COLO829 (cell line): ENCODE results near the gene CDK6.

Experiments used
- DNase-seq: peaks from one replicate; pipeline ENCODE4 v3.0.0; 2012; ENCODE audit warnings: low spot score

CDK6 gene

DNA sequence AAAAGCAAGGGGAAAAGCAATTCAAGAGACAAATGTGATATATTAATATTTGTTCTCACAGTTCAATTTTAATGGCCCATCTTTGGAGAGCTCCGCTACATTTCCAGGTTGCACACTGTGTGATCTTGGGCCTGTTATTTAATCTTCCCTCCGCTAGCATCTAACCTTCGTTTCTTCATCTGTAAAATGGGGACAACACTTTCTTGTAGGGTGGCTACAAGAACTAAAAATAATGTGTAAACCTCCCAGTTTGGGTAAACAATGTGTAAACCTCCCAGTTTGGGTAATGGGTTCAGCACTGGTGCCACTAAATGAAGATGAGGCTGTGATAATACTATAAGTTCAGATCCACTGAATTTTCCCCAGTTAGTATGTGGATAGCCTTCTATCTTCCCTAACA is 99.5 kb downstream of the CDK6 start:
- DNase-seq: no peak

GRCh38 chr7:92735707-92736106 is 100.7 kb downstream of the CDK6 start:
- DNase-seq: no peak

DNA sequence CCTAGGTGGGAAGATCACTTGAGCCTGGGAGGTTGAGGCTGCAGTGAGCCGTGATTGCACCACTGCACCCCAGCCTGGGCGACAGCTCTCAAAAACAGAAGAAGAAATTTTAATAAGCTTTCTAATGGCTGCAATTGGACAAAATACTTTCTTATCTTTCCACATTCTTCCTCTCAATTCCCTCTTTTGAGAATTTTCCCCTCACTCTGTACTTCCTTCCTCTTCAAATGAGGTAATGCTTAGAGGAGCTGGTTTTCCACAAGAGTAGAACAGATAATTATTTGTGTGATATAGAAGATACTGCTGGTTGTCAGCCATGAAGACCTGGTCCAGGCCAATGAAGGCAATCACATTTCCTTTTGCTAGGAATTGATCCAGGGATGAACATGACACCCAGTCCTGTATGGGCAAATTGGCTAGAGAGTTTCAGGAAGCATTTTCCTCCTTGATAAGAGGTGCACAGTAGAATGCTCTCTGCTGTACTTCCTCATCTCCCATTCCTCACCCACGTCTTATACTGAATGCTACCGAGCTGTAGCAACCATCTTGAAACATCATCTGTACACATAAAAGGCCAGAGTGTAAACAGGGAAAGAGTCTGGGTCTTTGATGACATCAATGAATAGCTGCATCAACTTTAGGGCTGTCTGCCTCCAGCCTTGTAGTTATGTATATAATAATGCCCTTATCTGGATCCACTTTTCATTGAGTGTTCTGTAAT is 103.9 kb downstream of the CDK6 start:
- DNase-seq: no peak

DNA sequence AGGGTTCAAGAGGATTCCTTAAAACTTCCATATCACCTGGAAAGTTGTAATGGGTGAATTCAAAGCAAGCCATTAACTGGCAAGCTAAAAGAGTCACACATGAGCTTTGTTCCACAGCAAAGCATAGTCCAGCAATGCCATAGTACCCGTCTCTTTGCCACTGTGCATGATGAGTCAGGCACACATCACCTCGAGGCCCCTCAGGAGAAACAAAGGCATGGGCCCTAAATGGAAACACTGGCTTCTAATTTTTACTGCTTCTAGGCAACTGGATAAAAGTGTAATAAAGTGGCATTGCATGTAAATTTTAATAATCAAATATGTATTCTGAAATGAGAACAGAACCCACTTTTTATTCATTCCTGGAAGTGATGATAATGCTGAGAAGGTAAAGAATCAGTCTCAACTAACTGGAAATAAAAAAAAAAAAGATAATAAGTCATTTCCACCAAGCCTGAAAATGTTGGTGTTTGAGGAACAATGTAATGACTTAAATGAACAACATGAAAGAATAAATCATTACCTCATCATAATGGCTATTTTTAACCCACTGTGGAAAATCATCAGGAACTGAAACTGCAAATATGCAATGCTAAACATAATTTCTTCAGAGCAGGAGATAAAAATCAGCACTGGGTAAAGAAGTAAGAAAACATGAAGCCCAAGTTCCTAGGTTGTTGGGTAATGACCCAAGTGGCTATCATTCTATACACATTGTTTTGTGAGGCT is 104.9 kb downstream of the CDK6 start:
- no peak for DNase-seq

- no peak for DNase-seq
Observed at GRCh38 chr7:92730808-92731207, 105.6 kb downstream of the CDK6 start.

DNA sequence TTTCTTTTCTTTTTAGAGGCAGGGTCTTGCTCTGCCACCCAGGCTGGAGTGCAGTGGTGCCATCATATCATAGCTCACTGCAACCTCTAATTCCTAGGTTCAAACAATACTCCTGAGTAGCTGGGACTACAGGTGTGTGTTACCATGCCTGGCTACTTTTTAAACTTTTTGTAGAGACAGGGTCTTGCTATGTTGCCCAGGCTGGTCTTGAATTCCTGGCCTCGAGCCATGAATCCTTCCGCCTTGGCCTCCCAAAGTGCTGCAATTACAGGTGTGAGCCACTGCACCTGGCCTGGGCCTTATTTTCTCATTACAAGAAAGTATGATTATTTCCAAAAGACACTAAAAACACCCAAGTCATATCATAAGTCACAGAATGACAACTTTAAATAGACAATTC is 106.6 kb downstream of the CDK6 start:
- no peak for DNase-seq

DNA sequence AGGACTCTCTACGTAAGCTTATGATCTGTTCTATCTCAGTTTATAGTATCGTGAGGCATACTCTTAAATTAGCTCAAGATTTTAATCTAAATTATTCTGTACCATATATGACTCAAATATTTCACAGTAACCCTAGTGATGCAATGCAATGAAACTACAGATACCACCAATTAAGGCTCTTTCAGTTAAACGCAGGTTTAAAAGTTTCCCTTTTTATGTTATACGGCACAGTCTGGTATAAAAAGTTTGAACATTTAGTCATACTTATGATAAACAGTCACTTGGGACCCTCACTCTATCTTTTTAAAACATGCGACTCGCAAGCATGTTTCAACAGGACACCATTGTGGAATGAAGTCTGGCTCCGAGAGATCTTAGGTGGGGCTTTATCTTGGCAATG is 107.2 kb downstream of the CDK6 start:
- DNase-seq: no peak

DNA sequence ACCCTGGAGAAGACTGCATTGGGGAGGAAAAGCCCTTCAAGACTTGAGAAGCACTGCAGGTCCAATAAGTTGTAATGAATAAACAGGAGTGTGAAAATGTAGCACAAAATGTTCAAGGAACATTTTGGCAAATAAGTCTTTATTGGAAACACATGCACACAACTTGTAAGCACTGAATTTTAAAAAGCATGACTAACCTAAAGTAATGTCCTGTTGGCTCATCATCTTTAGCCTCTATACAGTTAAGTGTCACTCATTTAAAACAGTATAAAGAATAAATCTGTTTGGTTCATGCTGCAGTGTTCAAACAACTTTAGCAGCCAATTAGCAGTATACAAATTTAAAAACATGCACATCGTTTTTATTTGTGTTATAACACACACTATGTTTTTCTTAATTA is 108.6 kb downstream of the CDK6 start:
- DNase-seq: no peak

GRCh38 chr7:92725161-92725925 is 111.0 kb downstream of the CDK6 start:
- no peak for DNase-seq

- DNase-seq: no peak
Observed at GRCh38 chr7:92723943-92724342, 112.4 kb downstream of the CDK6 start.

- no peak for DNase-seq
Observed at GRCh38 chr7:92723205-92723604, 113.2 kb downstream of the CDK6 start.

DNA sequence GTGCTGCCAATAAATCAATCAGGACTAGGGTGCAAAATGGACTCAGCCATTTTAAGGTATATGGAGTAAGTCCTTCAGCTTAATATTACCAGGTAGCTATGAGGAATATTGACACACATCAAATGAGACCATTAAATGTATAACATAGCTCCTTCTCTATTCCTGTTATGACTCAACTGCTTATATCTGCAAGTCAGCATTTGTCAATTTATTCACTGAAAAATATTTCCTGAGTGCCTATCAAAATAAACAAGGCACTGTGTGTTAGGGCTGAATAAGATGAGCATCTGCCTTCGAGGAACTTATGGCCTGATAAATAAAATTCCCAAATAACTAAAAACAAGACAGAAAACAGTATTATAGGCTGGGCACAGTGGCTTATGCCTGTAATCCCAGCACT is 113.8 kb downstream of the CDK6 start:
- DNase-seq: peak; percentile 69

- DNase-seq: no peak
Observed at GRCh38 chr7:92720604-92721350, 115.6 kb downstream of the CDK6 start.

- DNase-seq: peak; percentile 91
Observed at GRCh38 chr7:92717993-92718716, 118.2 kb downstream of the CDK6 start.

GRCh38 chr7:92717623-92717992 is 118.8 kb downstream of the CDK6 start:
- DNase-seq: peak; percentile 77

DNA sequence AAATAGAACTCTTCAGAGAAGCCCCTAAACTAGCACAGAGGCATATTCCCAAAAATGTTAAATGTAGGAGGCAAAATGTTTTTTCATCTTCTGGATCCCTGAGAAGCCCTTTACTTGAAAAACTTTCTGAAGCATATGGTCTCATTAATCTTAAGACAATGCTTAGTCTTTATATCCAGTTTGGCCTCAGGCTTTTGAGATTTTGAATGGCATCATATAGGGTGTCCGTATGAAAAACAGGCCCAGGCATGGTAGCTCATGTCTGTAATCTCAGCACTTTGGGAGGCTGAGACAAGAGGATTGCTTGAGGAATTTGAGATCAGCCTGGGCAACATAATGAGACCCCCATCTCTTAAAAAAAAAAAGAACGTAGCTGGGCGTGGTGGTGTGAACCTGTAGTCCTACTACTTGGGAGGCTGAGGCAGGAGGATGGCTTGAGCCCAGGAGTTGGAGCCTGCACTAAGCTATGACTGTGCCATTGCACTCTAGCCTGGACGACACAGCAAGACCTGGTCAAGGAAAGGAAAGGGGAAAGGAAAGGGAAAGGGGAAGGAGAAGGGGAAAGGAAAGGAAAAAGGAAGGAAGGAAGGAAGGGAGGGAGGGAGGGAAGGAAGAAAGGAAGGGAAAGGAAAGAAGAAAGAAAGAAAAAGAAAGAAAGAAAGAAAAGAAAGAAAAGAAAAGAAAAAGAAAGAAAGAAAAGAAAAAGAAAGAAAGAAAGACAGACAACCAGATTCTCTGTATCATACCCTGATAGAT is 119.4 kb downstream of the CDK6 start:
- no peak for DNase-seq

DNA sequence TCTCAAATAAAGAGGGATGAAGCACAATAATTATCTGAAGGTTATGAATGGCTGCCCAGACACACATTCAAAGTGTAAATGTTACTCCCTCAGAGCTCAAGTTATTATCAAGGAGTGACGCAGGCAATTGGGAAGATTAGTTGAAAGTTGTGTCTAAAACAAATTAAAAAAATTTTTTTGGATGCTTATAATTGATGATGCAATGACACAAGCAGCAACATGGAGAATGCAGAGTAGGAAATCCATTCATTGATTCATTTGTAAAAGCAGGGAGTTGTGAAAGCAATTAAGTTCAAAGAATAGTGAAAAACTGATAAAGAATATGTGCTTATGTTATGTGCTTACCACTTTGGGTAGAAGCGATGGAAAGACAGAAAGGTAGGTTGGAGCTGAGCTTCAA is 120.4 kb downstream of the CDK6 start:
- no peak for DNase-seq

GRCh38 chr7:92714767-92715166 is 121.6 kb downstream of the CDK6 start:
- DNase-seq: no peak

DNA sequence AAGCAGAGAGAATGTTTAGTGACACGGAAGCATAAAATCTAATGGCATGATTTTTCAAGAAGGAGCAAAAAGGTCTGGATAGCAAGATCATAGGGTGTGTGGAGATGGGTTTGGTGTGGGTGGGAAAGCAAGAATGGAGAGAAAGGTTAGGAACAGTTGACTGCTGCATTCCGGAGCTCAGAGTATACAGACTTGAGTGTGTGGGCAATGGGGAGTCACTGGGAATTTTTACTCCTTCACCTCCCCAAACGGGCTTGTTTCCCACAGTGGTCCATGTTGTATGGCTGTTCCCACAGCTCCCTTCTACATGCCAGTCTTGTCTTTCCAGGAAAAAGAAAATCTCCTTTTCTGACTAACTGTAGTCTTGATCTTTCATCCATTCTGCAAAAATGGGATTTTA is 122.1 kb downstream of the CDK6 start:
- no peak for DNase-seq

- DNase-seq: no peak
Observed at GRCh38 chr7:92709912-92710311, 126.5 kb downstream of the CDK6 start.

GRCh38 chr7:92709150-92709549 is 127.2 kb downstream of the CDK6 start:
- DNase-seq: no peak
